Measurements from ENCODE around the gene RLN1. TPM values are rescaled to one million over a fixed set of nuclear protein-coding genes. Genes with fewer than 3 reads are reported as not detected.

Gene RLN1
- total and polyA plus RNA-seq, 2 experiments from 2014 or later: 0.34 TPM; not detected in 1

DNA sequence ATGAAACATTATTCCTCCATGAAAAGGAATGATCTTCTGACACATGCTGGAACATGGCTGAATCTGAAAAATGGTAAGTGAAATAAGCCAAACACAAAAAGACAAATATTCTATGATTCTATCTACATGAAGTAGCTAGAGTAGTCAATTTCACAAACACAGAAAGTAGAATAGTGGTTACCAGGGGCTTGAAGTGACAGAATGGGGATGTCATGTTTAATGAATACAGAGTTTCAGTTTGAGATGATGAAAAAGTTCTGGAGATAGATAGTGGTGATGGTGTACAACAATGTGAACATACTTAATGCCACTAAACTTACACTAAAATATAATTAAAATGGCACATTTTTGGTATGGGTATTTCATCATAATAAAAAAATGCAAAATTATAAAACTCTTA, 53.4 kb downstream of the RLN1 start:
- H3K9me3 ChIP-seq (ENCODE audit: low read depth): no peaks in the 10 kb centered on the region

More for the DNA sequence above, 53.4 kb downstream of the RLN1 start:
- H2AFZ ChIP-seq: no peak overlapping the region
- peaks cover 5% of the 10 kb centered on the region for H3K9me2 ChIP-seq (replicated peaks; ENCODE audit: insufficient read depth)
- no peaks in the 10 kb centered on the region for H3K79me2 ChIP-seq
- H3K4me1 ChIP-seq (ENCODE audit: insufficient read depth): no peaks in the 10 kb centered on the region
- no peaks in the 10 kb centered on the region for H3K36me3 ChIP-seq (replicated peaks; ENCODE audit: insufficient read depth, low read depth)
- DNase-seq (ENCODE audit: low spot score): no peak
- no peak overlapping the region for H3K4me2 ChIP-seq
- no peak overlapping the region for H3K4me3 ChIP-seq
- no peaks in the 10 kb centered on the region for H4K20me1 ChIP-seq (ENCODE audit: insufficient read depth, poor library complexity, severe bottlenecking)
- H3K27ac ChIP-seq: no peak overlapping the region
- no peaks in the 10 kb centered on the region for H3K27me3 ChIP-seq
- TF ChIP-seq EZH2 (IDR thresholded peaks at IDR 0.05; ENCODE audit: borderline replicate concordance): no peak
- no peak for TF ChIP-seq CTCF (IDR thresholded peaks at IDR 0.05; ENCODE audit: poor library complexity)
- no peak for TF ChIP-seq EZH2phosphoT487 (IDR thresholded peaks at IDR 0.05; ENCODE audit: low read depth, severe bottlenecking, unreplicated experiment)

Small RNA genes lying within 50 kb of the gene (small RNA-seq; reads per million reads assigned to genes)
- gene AL135786.1 (not detected), gene HMGN2P31 (not detected)

Other genes starting within 250 kb of the RLN1 start
- not detected in 2 replicates for gene INSL6, start 154.2 kb downstream of the RLN1 start, total RNA-seq
- 0.41 and 0.52 TPM in 2 replicates for gene INSL6, start 154.2 kb downstream of the RLN1 start, polyA plus RNA-seq
- gene INSL4, start 108.5 kb downstream of the RLN1 start, total RNA-seq: 0.13 TPM in 1 of 2 replicates, not detected in the other
- gene INSL4, start 108.5 kb downstream of the RLN1 start, polyA plus RNA-seq: 0.38 and 0.68 TPM in 2 replicates
- gene RLN2, start 35.2 kb downstream of the RLN1 start, total RNA-seq: 0.87 TPM in 1 of 2 replicates, not detected in the other
- gene RLN2, start 35.2 kb downstream of the RLN1 start, polyA plus RNA-seq: 0.70 and 0.81 TPM in 2 replicates
- 18.0 and 18.3 TPM in 2 replicates for gene PLGRKT, start 98.0 kb upstream of the RLN1 start, total RNA-seq
- gene PLGRKT, start 98.0 kb upstream of the RLN1 start, polyA plus RNA-seq: 13.6 and 16.2 TPM in 2 replicates
- 0.07 TPM in 1 of 2 replicates, not detected in the other for gene CD274, start 110.7 kb upstream of the RLN1 start, total RNA-seq
- not detected in 2 replicates for gene CD274, start 110.7 kb upstream of the RLN1 start, polyA plus RNA-seq
- gene PDCD1LG2, start 170.7 kb upstream of the RLN1 start, total RNA-seq: not detected in 2 replicates
- gene PDCD1LG2, start 170.7 kb upstream of the RLN1 start, polyA plus RNA-seq: not detected in 2 replicates

All from hepatocyte (in vitro differentiated cells).